GM18526 (cell line): Measurements from ENCODE around the gene PUSL1.

Experiments
- POLR2A ChIP-seq: IDR thresholded peaks from 3 replicates; pipeline ENCODE4 v1.6.1; 2011; ENCODE audit not compliant: insufficient read length; ENCODE audit errors: extremely low read depth

The PUSL1 gene

GRCh38 chr1:1311107-1312104, 3.0 kb downstream of the PUSL1 start:
- TF ChIP-seq POLR2A, result no peak

DNA sequence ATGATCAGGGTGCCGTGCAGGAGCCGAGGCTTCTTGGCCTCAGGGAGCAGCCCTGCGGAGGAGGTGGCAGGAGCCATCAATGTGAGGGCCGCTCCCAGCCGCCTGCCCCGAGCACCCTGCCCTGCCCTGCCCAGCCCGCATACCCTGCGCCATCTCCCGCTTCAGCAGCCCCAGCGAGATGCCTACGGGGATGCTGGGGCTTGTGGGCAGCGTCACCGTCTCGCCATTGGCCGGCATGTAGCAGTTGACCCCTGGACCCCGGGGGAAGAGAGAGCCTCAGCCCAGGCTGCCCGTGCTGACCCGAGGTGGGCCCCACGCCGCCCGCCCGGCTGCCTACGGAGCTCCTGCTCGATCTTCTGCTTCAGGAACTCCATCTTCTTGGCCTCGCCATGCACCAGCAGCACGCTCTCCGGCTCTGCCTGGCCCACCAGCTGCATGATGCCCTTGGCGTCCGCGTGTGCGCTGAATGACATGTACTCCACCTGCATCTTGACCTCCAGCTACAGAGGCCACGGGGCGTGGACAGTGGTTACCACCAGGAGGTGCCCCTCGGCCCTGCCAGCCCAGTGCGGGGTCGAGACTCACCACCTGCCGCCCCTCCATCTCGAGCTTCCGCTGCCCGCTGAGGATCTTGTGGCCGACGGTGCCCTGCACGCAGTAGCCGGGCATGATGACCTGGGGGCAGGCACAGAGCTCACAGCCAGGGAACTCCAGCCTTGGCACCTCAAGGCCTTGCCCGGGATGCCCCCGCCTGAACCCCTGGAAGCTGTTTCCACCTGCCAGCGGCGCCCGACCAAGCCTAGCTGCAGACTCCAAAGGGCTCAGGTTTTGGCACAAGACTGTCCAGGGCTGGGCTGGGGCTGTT, 4.3 kb downstream of the PUSL1 start:
- TF ChIP-seq POLR2A, result no peak

DNA sequence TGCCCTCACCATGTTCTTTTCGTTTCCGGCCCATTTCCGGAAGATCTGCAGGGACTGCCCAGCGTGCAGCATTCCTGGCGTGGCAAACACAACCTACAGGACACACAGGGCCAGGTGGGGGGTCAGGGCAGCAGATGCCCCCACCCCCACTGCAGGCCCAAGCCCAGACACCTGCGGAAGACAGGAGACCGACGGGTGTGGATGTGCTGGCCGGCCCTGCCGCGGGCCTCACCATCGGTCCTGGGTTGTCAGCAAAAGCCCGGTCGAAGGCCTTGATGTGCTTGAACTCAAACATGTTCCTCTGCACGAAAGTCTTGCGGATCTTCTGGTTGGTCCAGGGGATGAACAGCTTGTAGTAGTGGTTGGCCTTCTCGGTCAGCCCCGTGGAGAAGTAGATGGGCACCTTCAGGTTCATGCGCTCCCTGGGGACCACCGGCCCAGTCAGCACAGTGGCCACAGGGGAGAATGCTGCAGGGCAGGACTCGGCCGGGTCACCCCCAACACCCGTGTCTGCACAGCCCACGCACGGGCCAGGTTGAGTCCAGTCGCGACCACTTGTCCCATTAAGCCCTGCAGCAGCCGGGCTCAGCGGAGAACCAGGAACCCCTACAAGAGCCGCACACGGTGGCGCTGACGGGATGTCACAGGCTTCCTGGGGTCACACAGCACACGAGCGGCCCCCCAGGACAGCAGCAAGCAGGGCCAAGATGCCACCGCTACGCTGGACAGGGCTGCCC, 5.3 kb downstream of the PUSL1 start:
- TF ChIP-seq POLR2A, result no peak

GRCh38 chr1:1314237-1314586, 5.8 kb downstream of the PUSL1 start:
- TF ChIP-seq POLR2A, result no peak

GRCh38 chr1:1314678-1315335, 6.4 kb downstream of the PUSL1 start:
- TF ChIP-seq POLR2A, result no peak

- no peak for TF ChIP-seq POLR2A
Measured at GRCh38 chr1:1315435-1315954, 7.1 kb downstream of the PUSL1 start.

DNA sequence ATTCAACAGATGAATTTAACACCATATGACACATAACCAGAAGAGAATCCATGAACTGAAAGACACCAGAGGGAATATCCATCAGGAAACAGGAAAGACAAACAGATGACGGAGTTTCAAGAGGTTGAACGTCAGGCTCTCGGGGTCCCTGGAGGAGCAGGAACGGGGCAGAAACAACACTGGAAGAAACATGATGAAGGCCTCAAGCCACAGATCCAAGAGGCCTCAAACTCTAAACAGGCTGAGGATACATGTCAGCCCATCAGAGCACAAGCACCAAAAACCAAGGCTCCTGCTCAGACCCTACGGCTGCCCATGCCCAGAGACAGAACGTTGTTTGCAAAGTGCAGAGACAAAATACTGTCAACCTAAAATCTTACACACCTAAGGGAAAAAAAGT, 9.0 kb downstream of the PUSL1 start:
- TF ChIP-seq POLR2A, result no peak

GRCh38 chr1:1318131-1318652, 9.8 kb downstream of the PUSL1 start:
- no peak for TF ChIP-seq POLR2A

DNA sequence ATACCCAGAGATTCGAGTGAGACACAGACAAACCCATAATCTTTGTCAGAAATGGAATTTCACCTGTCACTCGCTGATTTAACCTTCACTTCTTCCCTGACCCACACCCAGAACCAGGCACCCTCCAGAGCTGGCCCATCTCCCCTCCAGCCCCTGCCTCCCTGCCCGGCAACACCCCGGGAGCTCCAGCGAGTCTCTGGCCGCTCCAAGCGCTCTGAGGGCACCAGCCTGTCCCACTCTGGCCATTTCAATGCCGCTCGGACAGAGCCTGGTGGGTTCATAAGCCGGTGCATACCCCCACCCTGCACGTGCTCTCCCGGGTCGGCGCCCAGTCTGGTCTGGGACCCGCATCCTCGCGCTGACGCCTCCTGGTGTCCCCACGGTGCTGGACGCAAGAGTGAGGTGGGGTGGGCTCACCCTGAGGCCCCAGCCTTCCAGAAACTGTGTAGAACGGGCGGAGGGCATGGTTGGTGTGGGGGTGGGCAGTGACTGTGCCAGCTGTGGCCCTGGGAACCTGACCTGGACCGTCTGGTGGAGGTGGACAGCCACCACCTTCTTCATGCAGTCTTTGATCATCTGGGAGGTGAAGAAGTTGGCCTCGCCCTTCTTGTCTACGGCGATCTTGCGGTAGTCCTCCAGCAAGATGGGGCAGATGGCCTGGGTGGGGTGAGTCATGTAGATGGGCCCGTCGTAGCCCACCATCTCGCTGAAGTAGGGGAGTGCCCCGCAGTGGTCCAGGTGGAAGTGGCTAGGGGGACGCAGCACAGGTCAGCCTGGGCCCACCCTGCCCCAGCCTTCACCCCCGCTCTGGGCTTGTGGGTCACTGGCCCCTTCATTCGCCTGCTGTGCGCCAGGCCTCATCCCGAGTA, 10.6 kb downstream of the PUSL1 start:
- TF ChIP-seq POLR2A, result no peak

- no peak for TF ChIP-seq POLR2A
Measured at GRCh38 chr1:1319646-1319941, 11.2 kb downstream of the PUSL1 start.

GRCh38 chr1:1320666-1321448, 12.5 kb downstream of the PUSL1 start:
- TF ChIP-seq POLR2A, result no peak

- TF ChIP-seq POLR2A, result no peak
Measured at GRCh38 chr1:1321477-1321876, 13.1 kb downstream of the PUSL1 start.

- TF ChIP-seq POLR2A, result no peak
Measured at GRCh38 chr1:1322418-1322817, 14.0 kb downstream of the PUSL1 start.
